ENCODE results near the gene GRM4.

DNA sequence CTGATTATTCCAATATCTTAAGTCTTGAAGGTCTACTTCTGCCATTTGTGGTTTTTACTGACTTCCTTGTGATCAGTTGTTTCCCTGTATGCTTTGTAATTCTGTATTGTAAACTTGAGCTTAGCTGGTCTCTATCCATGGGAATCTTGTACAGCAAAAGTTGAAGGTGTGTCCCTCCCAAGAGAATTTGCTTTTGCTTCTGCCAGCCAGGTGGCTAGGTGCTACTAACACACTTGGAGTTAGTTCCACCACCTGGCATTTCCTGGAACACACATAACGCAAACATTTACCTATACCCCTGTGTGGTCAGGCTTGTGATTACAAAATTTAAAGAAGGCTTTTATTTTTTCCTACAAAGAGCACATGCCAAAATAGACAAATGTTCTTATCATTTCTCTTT lies 141.2 kb downstream of the GRM4 start:
- TF ChIP-seq ZNF274 (IDR thresholded peaks at IDR 0.05; ENCODE audit: low read depth, low read length) (no peak), YY1 (IDR thresholded peaks at IDR 0.05; ENCODE audit: insufficient read depth, insufficient read length) (no peak)
